ENCODE data around the gene LIPG. TPM values are rescaled to one million over a fixed set of nuclear protein-coding genes. Genes with fewer than 3 reads are reported as not detected.
A peak's percentile ranks its signal among the peaks of the same experiment; 100 is the strongest.

LIPG gene
- total and polyA plus RNA-seq, 2 experiments from 2014 or later = 43.4 to 85.2 TPM

DNA sequence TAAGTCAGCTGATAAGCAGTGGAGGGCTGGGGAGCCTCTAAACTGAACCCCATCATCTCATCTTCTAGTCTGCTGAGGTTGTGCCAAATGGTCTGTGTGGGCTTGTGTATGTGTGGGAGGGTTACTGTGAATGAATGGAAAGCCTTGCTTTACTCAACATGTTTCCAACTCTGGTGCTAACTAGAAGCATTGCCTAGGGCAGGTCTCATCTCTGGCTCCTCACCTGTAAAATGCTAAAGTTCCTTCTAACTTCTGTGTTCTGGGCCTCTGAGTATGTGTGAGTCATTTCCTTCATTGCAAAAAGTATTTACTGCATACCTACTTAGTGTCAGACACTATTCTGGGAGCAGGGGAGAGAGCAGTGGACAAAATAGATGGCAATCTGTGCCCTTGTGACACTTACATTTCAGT lies 1.3 kb downstream of the LIPG start:
- TF ChIP-seq, protein P1, sequence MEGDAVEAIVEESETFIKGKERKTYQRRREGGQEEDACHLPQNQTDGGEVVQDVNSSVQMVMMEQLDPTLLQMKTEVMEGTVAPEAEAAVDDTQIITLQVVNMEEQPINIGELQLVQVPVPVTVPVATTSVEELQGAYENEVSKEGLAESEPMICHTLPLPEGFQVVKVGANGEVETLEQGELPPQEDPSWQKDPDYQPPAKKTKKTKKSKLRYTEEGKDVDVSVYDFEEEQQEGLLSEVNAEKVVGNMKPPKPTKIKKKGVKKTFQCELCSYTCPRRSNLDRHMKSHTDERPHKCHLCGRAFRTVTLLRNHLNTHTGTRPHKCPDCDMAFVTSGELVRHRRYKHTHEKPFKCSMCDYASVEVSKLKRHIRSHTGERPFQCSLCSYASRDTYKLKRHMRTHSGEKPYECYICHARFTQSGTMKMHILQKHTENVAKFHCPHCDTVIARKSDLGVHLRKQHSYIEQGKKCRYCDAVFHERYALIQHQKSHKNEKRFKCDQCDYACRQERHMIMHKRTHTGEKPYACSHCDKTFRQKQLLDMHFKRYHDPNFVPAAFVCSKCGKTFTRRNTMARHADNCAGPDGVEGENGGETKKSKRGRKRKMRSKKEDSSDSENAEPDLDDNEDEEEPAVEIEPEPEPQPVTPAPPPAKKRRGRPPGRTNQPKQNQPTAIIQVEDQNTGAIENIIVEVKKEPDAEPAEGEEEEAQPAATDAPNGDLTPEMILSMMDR (IDR thresholded peaks at IDR 0.05; ENCODE audit: poor library complexity) = no peak
- no peak for TF ChIP-seq EZH2phosphoT487 (IDR thresholded peaks at IDR 0.05; ENCODE audit: low read depth, severe bottlenecking, unreplicated experiment)
- no peak for TF ChIP-seq EZH2 (IDR thresholded peaks at IDR 0.05; ENCODE audit: borderline replicate concordance)
- peaks cover 53% of the 10 kb centered on the region for H3K79me2 ChIP-seq
- no peaks in the 10 kb centered on the region for H3K36me3 ChIP-seq (replicated peaks; ENCODE audit: insufficient read depth, low read depth)
- peaks cover 22% of the 10 kb centered on the region for H4K20me1 ChIP-seq (ENCODE audit: insufficient read depth, poor library complexity, severe bottlenecking)
- peak overlapping the region; percentile 59 for H3K4me3 ChIP-seq
- H3K9me3 ChIP-seq (ENCODE audit: low read depth) = no peaks in the 10 kb centered on the region
- no peaks in the 10 kb centered on the region for H3K27me3 ChIP-seq
- no peak overlapping the region for H2AFZ ChIP-seq
- H3K27ac ChIP-seq = peak overlapping the region; percentile 45
- no peaks in the 10 kb centered on the region for H3K9me2 ChIP-seq (replicated peaks; ENCODE audit: insufficient read depth)
- H3K4me2 ChIP-seq = peak overlapping the region; percentile 87
- no peak for DNase-seq (ENCODE audit: low spot score)
- peaks cover 22% of the 10 kb centered on the region for H3K4me1 ChIP-seq (ENCODE audit: insufficient read depth)

DNA sequence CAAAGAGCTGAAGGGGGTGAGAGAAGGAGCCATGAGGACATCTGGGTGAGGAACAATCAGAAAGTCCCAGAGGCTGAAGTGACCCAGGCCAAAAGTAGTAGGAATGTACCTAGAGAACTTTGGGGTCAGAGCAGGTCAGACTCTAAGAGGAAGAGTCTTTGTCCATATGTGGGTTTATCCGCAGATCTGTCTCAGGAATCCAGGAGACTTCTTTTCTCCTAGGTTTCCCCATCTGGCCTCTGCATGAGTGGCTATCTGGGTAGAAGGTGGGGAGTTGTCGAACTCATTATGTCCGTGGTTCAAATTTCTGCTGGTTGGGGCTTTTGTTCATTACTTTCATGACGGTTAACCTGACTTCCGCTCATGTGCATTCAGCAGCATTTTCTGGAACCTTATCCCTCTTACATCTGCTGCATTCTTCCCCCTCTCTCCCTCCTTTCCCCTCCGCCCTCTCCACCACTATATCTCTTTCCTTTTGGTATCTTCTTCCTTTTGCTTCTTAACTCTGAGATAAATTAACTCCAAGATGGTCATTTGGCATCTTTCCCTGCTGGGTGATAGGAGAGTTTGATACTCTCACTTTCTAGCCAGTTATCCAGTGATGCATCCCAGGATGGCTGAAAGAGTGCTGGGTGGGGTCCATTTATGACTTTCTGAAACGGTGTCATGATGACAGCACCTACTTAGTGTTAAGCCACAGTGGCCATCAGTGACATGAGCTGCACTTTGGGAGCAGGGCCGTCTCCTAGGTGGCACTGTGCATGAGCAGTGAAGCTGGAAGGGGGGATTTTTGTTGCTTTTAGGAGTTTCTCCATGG lies 2.1 kb downstream of the LIPG start:
- no peaks in the 10 kb centered on the region for H3K36me3 ChIP-seq (replicated peaks; ENCODE audit: insufficient read depth, low read depth)
- no peaks in the 10 kb centered on the region for H3K9me3 ChIP-seq (ENCODE audit: low read depth)
- H2AFZ ChIP-seq = no peak overlapping the region
- H3K27me3 ChIP-seq = no peaks in the 10 kb centered on the region
- peak overlapping the region; percentile 59 for H3K4me3 ChIP-seq
- H3K4me1 ChIP-seq (ENCODE audit: insufficient read depth) = peaks cover 22% of the 10 kb centered on the region
- 56% methylated on average over 8 of the region's 8 CpGs for WGBS (ENCODE audit: low lambda C conversion rate, missing lambda C conversion rate)
- H3K4me2 ChIP-seq = peak overlapping the region; percentile 87
- no peak for DNase-seq (ENCODE audit: low spot score)
- H4K20me1 ChIP-seq (ENCODE audit: insufficient read depth, poor library complexity, severe bottlenecking) = peaks cover 22% of the 10 kb centered on the region
- TF ChIP-seq, protein P1 (IDR thresholded peaks at IDR 0.05; ENCODE audit: poor library complexity) = no peak
- TF ChIP-seq EZH2 (IDR thresholded peaks at IDR 0.05; ENCODE audit: borderline replicate concordance) (no peak), EZH2phosphoT487 (IDR thresholded peaks at IDR 0.05; ENCODE audit: low read depth, severe bottlenecking, unreplicated experiment) (no peak)
- peaks cover 53% of the 10 kb centered on the region for H3K79me2 ChIP-seq
- no peaks in the 10 kb centered on the region for H3K9me2 ChIP-seq (replicated peaks; ENCODE audit: insufficient read depth)
- no peak overlapping the region for H3K27ac ChIP-seq

DNA sequence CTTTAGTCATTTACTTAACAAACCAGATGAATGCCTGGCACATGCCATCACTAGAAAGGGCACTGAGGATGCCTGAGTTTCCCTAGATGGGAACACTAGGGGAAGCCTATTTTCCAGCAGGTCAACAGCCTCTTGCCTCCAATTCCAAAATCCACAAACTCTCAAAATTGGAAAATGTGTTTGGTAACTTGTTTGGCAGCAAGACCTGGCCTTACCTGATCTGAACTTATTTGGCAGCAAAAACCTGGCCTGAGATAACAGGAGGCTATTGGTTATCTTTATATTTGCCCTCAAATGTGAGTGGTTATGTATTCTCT lies 2.6 kb downstream of the LIPG start:
- H3K9me3 ChIP-seq (ENCODE audit: low read depth) = no peaks in the 10 kb centered on the region
- H3K36me3 ChIP-seq (replicated peaks; ENCODE audit: insufficient read depth, low read depth) = no peaks in the 10 kb centered on the region
- H2AFZ ChIP-seq = no peak overlapping the region
- H3K4me3 ChIP-seq = peak overlapping the region; percentile 59
- H3K4me1 ChIP-seq (ENCODE audit: insufficient read depth) = peaks cover 22% of the 10 kb centered on the region
- peaks cover 22% of the 10 kb centered on the region for H4K20me1 ChIP-seq (ENCODE audit: insufficient read depth, poor library complexity, severe bottlenecking)
- no peak for DNase-seq (ENCODE audit: low spot score)
- H3K9me2 ChIP-seq (replicated peaks; ENCODE audit: insufficient read depth) = no peaks in the 10 kb centered on the region
- H3K27me3 ChIP-seq = no peaks in the 10 kb centered on the region
- H3K79me2 ChIP-seq = peaks cover 53% of the 10 kb centered on the region
- no peak overlapping the region for H3K27ac ChIP-seq
- H3K4me2 ChIP-seq = peak overlapping the region; percentile 87
- TF ChIP-seq, protein P1 (IDR thresholded peaks at IDR 0.05; ENCODE audit: poor library complexity) = no peak
- no peak for TF ChIP-seq EZH2phosphoT487 (IDR thresholded peaks at IDR 0.05; ENCODE audit: low read depth, severe bottlenecking, unreplicated experiment)
- TF ChIP-seq EZH2 (IDR thresholded peaks at IDR 0.05; ENCODE audit: borderline replicate concordance) = no peak
